GM18507 (cell line): Measurements from ENCODE around the gene TEX2.

Source experiments
- DNase-seq: peaks from one replicate; pipeline ENCODE4 v3.0.0; 2011; ENCODE audit warnings: low read depth; ENCODE audit not compliant: insufficient read length; ENCODE audit errors: extremely low spot score
- FAIRE-seq: peaks from 2 replicates; lab custom pipeline; 2011; peaks lifted over from hg19 to GRCh38; lab: Jason Lieb, UNC

TEX2 gene

GRCh38 chr17:64263000-64263766, at the start of gene TEX2:
TSS of gene TEX2 (minus strand) at chr17:64263260. CDS start at chr17:64214217, 49,043 bp downstream.
- DNase-seq (peak; percentile 97), FAIRE-seq (peak; percentile 77)

- DNase-seq (no peak), FAIRE-seq (no peak)
These were observed 46.6 kb upstream of the TEX2 start for GRCh38 chr17:64309710-64310109.

GRCh38 chr17:64309021-64309420, 46.0 kb upstream of the TEX2 start:
- no peak for FAIRE-seq
- no peak for DNase-seq

GRCh38 chr17:64306850-64307463, 43.9 kb upstream of the TEX2 start:
- FAIRE-seq (peak; percentile 88), DNase-seq (no peak)

GRCh38 chr17:64304551-64304950, 41.5 kb upstream of the TEX2 start:
- DNase-seq = no peak
- no peak for FAIRE-seq

GRCh38 chr17:64300699-64300965, 37.6 kb upstream of the TEX2 start:
- DNase-seq = no peak
- FAIRE-seq = no peak

GRCh38 chr17:64297467-64298088, 34.5 kb upstream of the TEX2 start:
- FAIRE-seq = no peak
- no peak for DNase-seq

- no peak for DNase-seq
These were observed 33.2 kb upstream of the TEX2 start for GRCh38 chr17:64296246-64296645.

GRCh38 chr17:64295146-64295545, 32.1 kb upstream of the TEX2 start:
- FAIRE-seq (no peak), DNase-seq (no peak)

More at GRCh38 chr17:64296246-64296645, 33.2 kb upstream of the TEX2 start:
- FAIRE-seq = no peak

GRCh38 chr17:64291268-64291851, 28.3 kb upstream of the TEX2 start:
- DNase-seq (no peak), FAIRE-seq (no peak)

GRCh38 chr17:64289741-64290141, 26.7 kb upstream of the TEX2 start:
- FAIRE-seq = no peak
- no peak for DNase-seq

- no peak for FAIRE-seq
- DNase-seq = no peak
These were observed 19.7 kb upstream of the TEX2 start for GRCh38 chr17:64282753-64283080.

GRCh38 chr17:64281962-64282752, 19.1 kb upstream of the TEX2 start:
- DNase-seq (peak; percentile 44), FAIRE-seq (peak; percentile 68)

- no peak for FAIRE-seq
- no peak for DNase-seq
These were observed 15.6 kb upstream of the TEX2 start for GRCh38 chr17:64278614-64279013.

GRCh38 chr17:64277831-64278562, 14.9 kb upstream of the TEX2 start:
- DNase-seq (no peak), FAIRE-seq (no peak)

GRCh38 chr17:64276961-64277505, 14.0 kb upstream of the TEX2 start:
- no peak for FAIRE-seq
- no peak for DNase-seq

- FAIRE-seq (no peak), DNase-seq (no peak)
These were observed 12.0 kb upstream of the TEX2 start for GRCh38 chr17:64275016-64275415.

- FAIRE-seq = no peak
These were observed 9.9 kb upstream of the TEX2 start for GRCh38 chr17:64273006-64273405.

GRCh38 chr17:64270885-64271284, 7.8 kb upstream of the TEX2 start:
- DNase-seq = no peak
- peak; percentile 60 for FAIRE-seq

More at GRCh38 chr17:64273006-64273405, 9.9 kb upstream of the TEX2 start:
- DNase-seq = no peak
